HepG2 (cell line): ENCODE results near the gene DPYD. TPM values are rescaled to one million over a fixed set of nuclear protein-coding genes. Genes with fewer than 3 reads are reported as not detected.
A peak's percentile ranks its signal among the peaks of the same experiment; 100 is the strongest.

Source experiments
- ATAC-seq: fragments of 200-7000 bp; cut with Tn5 transposase; 3 replicates; pipeline ENCODE4 v1.9.1; 2020; ENCODE audit warnings: mild to moderate bottlenecking, moderate library complexity
- BruUV-seq: library from RNA; stranded (reverse); fragments of 400-500 nt; replicated peaks from 2 replicates; lab custom pipeline; 2021; lab: Mats Ljungman, UMichigan
- CTCF ChIA-PET: fragments of 300-600 bp; formaldehyde crosslinking; extraction: SDS; loops from one replicate; lab custom pipeline; 2021; ENCODE audit warnings: low total read pairs, inconsistent platforms, low intra/inter-chr PET ratio; lab: Yijun Ruan, JAX
- POLR2A ChIA-PET: fragments of 350-600 bp; sonication (Branson Sonifier 250); formaldehyde crosslinking; loops from one replicate; lab custom pipeline; 2020; ENCODE audit warnings: antibody characterized with exemption, inconsistent platforms; lab: Yijun Ruan, JAX
- DNase-seq: peaks from one replicate; pipeline ENCODE4 v3.0.0-alpha.2; 2015; ENCODE audit warnings: low spot score
- FAIRE-seq: peaks from 3 replicates; lab custom pipeline; 2011; peaks lifted over from hg19 to GRCh38; lab: Jason Lieb, UNC
- H2AFZ ChIP-seq: one replicate; pipeline ENCODE4 v1.6.1; 2011; ENCODE audit warnings: low read length, inconsistent platforms
- H3K27ac ChIP-seq: fragments of 300-600 bp; 3 replicates; pipeline ENCODE4 v1.8.0; 2011; ENCODE audit warnings: mixed run types, mild to moderate bottlenecking, mixed read lengths, low read length, inconsistent platforms; ENCODE audit not compliant: insufficient read depth; ENCODE audit errors: extremely low read length
- H3K27me3 ChIP-seq, 2 experiments: fragments of 200-600 bp in 1 of 2; 2 replicates in 1 of 2; 3 replicates in 1 of 2; pipeline versions ENCODE4 v1.6.0 to v1.8.0; 2011; ENCODE audit warnings: low read length in 2 of 2, mild to moderate bottlenecking in 2 of 2, moderate library complexity in 2 of 2, inconsistent platforms in 1 of 2; ENCODE audit not compliant: insufficient read depth in 2 of 2, control insufficient read depth in 1 of 2
- H3K36me3 ChIP-seq, 2 experiments: fragments of 200-600 bp in 1 of 2; replicated peaks in 1 of 2; 2 replicates in 1 of 2; 3 replicates in 1 of 2; pipeline versions ENCODE4 v1.5.1 to v1.8.0; 2011; ENCODE audit warnings: low read length in 2 of 2, inconsistent platforms in 1 of 2; ENCODE audit not compliant: insufficient read depth in 2 of 2, control insufficient read depth in 1 of 2
- H3K4me1 ChIP-seq: 2 replicates; pipeline ENCODE4 v1.5.1; 2012; ENCODE audit warnings: low read length, inconsistent platforms; ENCODE audit not compliant: insufficient read depth
- H3K4me2 ChIP-seq: 2 replicates; pipeline ENCODE4 v1.6.0; 2011; ENCODE audit warnings: low read depth, low read length, inconsistent platforms
- H3K4me3 ChIP-seq, 3 experiments: fragments of 200-600 bp in 1 of 3; sonication (generic), shearing (Covaris generic) in 1 of 3; replicated peaks in 1 of 3; 2 replicates each; pipeline ENCODE4 v1.5.1; 2011 to 2016; ENCODE audit warnings: low read length in 3 of 3, inconsistent platforms in 2 of 3, low read depth in 2 of 3, mild to moderate bottlenecking in 2 of 3, control low read depth in 1 of 3, mixed read lengths in 1 of 3; ENCODE audit not compliant: insufficient read depth in 1 of 3
- H3K79me2 ChIP-seq: one replicate; pipeline ENCODE4 v1.6.1; 2011; ENCODE audit warnings: low read length, inconsistent platforms; ENCODE audit not compliant: insufficient read depth
- H3K9ac ChIP-seq: 2 replicates; pipeline ENCODE4 v1.6.0; 2011; ENCODE audit warnings: mild to moderate bottlenecking, low read depth, low read length, inconsistent platforms; ENCODE audit not compliant: insufficient read depth
- H3K9me3 ChIP-seq: 2 replicates; pipeline ENCODE4 v1.5.1; 2012; ENCODE audit warnings: mild to moderate bottlenecking, low read length
- H4K20me1 ChIP-seq: 2 replicates; pipeline ENCODE4 v1.6.0; 2011; ENCODE audit warnings: inconsistent platforms, mild to moderate bottlenecking, low read length, moderate library complexity; ENCODE audit not compliant: insufficient read depth
- ATF7 ChIP-seq, 2 experiments: fragments of 450-650 bp in 1 of 2; sonication (generic) in 1 of 2; formaldehyde crosslinking in 1 of 2; IDR thresholded peaks; 2 replicates each; pipeline versions ENCODE4 v1.4.0 to v1.6.1; 2016 to 2020; ENCODE audit warnings: antibody characterized with exemption in 1 of 2, mild to moderate bottlenecking in 1 of 2, missing genetic modification reagents in 1 of 2
- BHLHE40 ChIP-seq: IDR thresholded peaks from 2 replicates; pipeline ENCODE4 v1.6.1; 2011; ENCODE audit warnings: low read length, improper control_type of control experiment
- ZBTB7A ChIP-seq: sonication (generic); formaldehyde crosslinking; IDR thresholded peaks from 2 replicates; pipeline ENCODE4 v1.8.0; 2022; ENCODE audit warnings: mild to moderate bottlenecking, missing genetic modification reagents
- ZKSCAN5 ChIP-seq: sonication (generic); formaldehyde crosslinking; IDR thresholded peaks from 2 replicates; pipeline ENCODE4 v1.5.1; 2020; ENCODE audit warnings: mild to moderate bottlenecking, missing genetic modification reagents
- ZNF83 ChIP-seq: sonication (generic); formaldehyde crosslinking; IDR thresholded peaks from 2 replicates; pipeline ENCODE4 v1.4.0; 2020; ENCODE audit warnings: missing genetic modification reagents, mild to moderate bottlenecking, borderline replicate concordance
- WGBS: methylation state at CpG from one replicate; pipeline ENCODE4 v1.1.6; 2017; ENCODE audit warnings: low lambda C conversion rate; 5-methylcytosine and 5-hydroxymethylcytosine counted together
- in situ Hi-C: cut with HindIII; loops from 2 replicates; pipeline ENCODE4 v1.10.0; 2017; ENCODE audit warnings: low pct_unique_long_range_greater_than_20kb; ENCODE audit not compliant: extremely low pct_ligation_motif_present
- intact Hi-C: fragments of 100-400 bp; cut with micrococcal nuclease; formaldehyde crosslinking; loops from one replicate; pipeline ENCODE4 v1.10.0; 2022; ENCODE audit not compliant: unreplicated experiment
- polyA plus RNA-seq, 8 experiments: library from polyadenylated mRNA; depleted of rRNA in 3 of 8; stranded (reverse) in 7 of 8; unstranded in 1 of 8; fragments of >200 nt; fragmentation: Illumina TruSeq in 4 of 8; extraction: Trizol in 4 of 8; gene quantifications; 2 replicates each; pipeline versions ENCODE4 v1.2.1 to v1.2.3, GENCODE V29; 2011 to 2016; ENCODE audit warnings: low read depth in 4 of 8, missing spikeins in 1 of 8, mixed read lengths in 1 of 8; ENCODE audit not compliant: insufficient read depth in 1 of 8
- total RNA-seq, 5 experiments: library from RNA; depleted of rRNA; stranded (reverse); fragments of >200 nt; fragmentation: Illumina TruSeq; extraction: Trizol; gene quantifications; 2 replicates each; pipeline ENCODE4 v1.2.3, GENCODE V29; 2016; ENCODE audit warnings: low read depth in 1 of 5

The DPYD gene
- total and polyA plus RNA-seq, 2 of the 13 experiments (the other 11 are each of a cell fraction or from before 2014, with no cell fraction given), result 1.3 to 3.4 TPM

GRCh38 chr1:97886199-97886598, 34.6 kb downstream of the DPYD start:
- no peak for TF ChIP-seq BHLHE40
- no peak overlapping the region for H3K4me3 ChIP-seq
- intact Hi-C loops, result no loop called here
- BruUV-seq, result no TSS peak
- DNase-seq (no peak), FAIRE-seq (no peak), ATAC-seq (no peak)
- CTCF ChIA-PET, result no interaction called here
- H3K4me2 ChIP-seq, result no peak overlapping the region
- H4K20me1 ChIP-seq, result no peaks in the 10 kb centered on the region
- 100% methylated on average over 1 of the region's 1 CpG for WGBS
- H3K27ac ChIP-seq, result no peak overlapping the region
- H3K36me3 ChIP-seq, result no peaks in the 10 kb centered on the region
- no peak overlapping the region for H3K9ac ChIP-seq
- no peak overlapping the region for H2AFZ ChIP-seq
- no peaks in the 10 kb centered on the region for H3K79me2 ChIP-seq
- in situ Hi-C loops, result no loop called here
- no peaks in the 10 kb centered on the region; the same call in 1 of the 2 replicates for H3K9me3 ChIP-seq
- no peaks in the 10 kb centered on the region for H3K27me3 ChIP-seq
- POLR2A ChIA-PET, result no interaction called here
- no peaks in the 10 kb centered on the region for H3K4me1 ChIP-seq

GRCh38 chr1:97883823-97884222, 37.0 kb downstream of the DPYD start:
- FAIRE-seq, result no peak

More at GRCh38 chr1:97883823-97884222, 37.0 kb downstream of the DPYD start:
- no peaks in the 10 kb centered on the region for H4K20me1 ChIP-seq
- no peak overlapping the region for H3K4me2 ChIP-seq
- WGBS, result 64% methylated on average over 1 of the region's 1 CpG
- no peak overlapping the region for H3K9ac ChIP-seq
- DNase-seq, result no peak
- TF ChIP-seq ZBTB7A (CRISPR knock-in tag) (no peak), ATF7 (IDR thresholded peaks at IDR 0.05) (peak; percentile 75; the same call in 1 of the 2 replicates), ATF7 (CRISPR knock-in tag; IDR thresholded peaks at IDR 0.05) (no peak), ZKSCAN5 (no peak), ZNF83 (CRISPR knock-in tag) (no peak)
- no peaks in the 10 kb centered on the region for H3K36me3 ChIP-seq
- no TSS peak for BruUV-seq
- H3K4me1 ChIP-seq, result no peaks in the 10 kb centered on the region
- no peak overlapping the region for H3K4me3 ChIP-seq
- CTCF ChIA-PET, result no interaction called here
- H3K9me3 ChIP-seq, result no peaks in the 10 kb centered on the region; the same call in 1 of the 2 replicates
- no peak for ATAC-seq
- no peak overlapping the region for H3K27ac ChIP-seq
- intact Hi-C loops (no loop called here), in situ Hi-C loops (no loop called here)
- POLR2A ChIA-PET, result no interaction called here
- no peaks in the 10 kb centered on the region for H3K79me2 ChIP-seq
- H2AFZ ChIP-seq, result no peak overlapping the region
- no peaks in the 10 kb centered on the region for H3K27me3 ChIP-seq
